CD4-positive, alpha-beta T cell treated with Interleukin-12 subunit alpha and Interleukin-12 subunit beta, for 1 hour (primary cell): ENCODE measurements around the gene KIFC3.
A peak's percentile ranks its signal among the peaks of the same experiment; 100 is the strongest.
"Not testable (repeated sequence)": the region's sequence is repeated elsewhere in the genome, so short reads cannot be mapped to it uniquely, and the experiment has no call there.

Experiments
- DNase-seq: peaks from one replicate; pipeline ENCODE4 v3.0.0-alpha.2; 2020

Gene KIFC3

DNA sequence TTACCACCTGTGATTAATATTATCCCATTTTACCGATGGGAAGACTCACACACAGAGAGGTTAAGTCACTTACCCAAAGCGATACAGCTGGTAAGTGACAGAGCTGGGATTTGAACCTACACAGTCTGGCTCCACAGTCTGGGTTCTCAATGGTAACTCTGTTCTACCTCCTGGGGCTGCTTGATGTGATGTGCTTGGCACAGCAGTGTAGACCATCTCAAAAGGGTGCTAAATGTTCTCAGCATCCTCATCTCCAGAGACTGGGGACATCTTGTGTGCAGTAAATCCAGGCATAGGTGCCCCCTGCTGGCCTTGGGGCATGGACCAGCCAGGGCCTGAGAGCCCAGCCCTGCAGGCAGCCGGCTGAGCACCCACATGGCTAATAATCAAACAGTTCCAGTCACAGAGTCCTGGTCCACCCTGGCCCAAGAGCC is 82.1 kb downstream of the KIFC3 start:
- peak; percentile 52 for DNase-seq

DNA sequence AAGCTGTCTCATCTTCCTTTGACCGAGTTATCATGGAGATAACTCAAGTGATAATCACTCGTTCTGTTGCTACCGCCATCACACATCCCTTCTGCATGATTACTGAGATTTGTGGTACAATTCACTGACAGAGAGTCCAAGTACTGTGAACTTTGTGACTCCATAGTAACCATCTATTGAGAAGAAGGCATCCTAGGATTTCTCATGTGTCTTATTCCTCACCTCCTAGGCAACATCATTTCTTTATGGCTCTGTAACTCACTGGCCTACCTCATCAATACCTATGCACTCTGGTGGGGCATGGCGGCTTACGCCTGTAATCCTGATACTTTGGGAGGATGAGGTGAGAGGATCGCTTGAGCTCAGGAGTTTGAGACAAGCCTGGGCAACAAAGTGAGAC is 88.2 kb downstream of the KIFC3 start:
- DNase-seq = no peak

DNA sequence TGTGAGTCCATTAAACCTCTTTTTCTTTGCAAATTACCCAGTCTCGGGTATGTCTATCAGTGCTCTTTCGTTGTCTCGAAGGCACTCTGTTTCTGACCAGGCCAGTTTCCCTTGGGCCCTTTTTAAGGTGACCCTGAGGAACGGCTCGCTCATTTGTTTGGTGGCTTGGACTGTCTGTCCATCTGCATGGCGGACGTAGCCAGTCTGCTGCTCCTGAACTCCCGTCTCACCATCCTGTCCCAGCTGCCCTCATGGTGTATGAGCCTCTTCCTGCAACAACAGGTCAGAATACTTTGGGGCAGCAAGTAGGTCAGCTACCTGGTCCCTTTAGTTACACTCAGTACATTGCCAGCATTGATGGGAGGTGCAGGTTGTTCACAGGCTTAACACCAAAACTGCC is 88.7 kb downstream of the KIFC3 start:
- no peak for DNase-seq

DNA sequence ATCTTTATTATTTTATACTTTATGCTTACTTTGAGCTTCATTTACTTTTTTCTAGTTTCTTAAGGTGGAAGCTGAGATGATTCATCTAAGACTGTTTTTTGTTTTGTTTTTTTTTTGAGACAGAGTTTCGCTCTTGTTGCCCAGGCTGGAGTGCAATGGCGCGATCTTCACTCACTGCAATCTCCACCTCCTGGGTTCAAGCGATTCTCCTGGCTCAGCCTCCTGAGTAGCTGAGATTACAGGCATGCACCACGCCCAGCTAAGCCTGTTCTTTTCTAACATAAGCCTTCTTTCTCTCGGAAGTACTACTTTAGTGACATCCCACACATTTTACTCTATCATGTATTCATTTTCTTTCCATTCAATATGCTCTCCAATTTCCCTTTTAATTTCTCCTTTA is 89.7 kb downstream of the KIFC3 start:
- DNase-seq = not testable (repeated sequence)

DNA sequence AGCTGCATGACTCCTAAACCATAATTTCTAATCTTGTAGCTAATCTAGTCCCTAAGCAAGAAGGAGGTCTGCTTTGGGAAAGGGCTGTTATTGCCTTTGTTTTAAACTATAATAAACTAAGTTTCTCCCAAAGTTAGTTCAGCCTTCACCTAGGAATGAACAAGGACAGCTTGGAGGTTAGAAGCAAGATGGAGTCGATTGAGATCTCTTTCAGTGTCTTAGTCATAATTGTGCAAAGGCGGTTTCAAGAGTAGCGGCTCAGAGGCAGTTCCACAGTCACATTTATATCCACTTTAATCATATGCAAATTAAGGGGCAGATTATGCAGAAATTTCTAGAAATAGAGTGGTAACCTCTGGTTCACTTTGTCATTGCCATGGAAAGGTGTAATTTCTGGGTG is 90.3 kb downstream of the KIFC3 start:
- DNase-seq = no peak

DNA sequence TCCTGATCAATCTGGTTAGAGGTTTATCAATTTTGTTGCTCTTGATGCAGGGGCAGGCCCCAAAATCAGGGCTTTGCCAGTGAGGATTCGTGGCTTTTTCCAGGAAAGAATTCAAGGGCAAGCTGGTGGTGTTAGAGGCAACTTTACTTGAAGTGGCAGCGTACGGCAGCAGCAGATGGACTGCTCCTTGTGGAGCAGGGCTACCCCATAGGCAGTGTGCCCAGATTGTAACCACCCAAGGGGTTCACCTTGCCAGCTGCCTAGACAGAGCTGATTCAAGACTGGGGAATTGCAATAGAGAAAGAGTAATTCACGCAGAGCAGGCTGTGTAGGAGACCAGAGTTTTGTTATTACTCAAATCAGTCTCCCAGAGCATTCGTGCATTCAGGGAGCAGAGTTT is 90.9 kb downstream of the KIFC3 start:
- no peak for DNase-seq

DNA sequence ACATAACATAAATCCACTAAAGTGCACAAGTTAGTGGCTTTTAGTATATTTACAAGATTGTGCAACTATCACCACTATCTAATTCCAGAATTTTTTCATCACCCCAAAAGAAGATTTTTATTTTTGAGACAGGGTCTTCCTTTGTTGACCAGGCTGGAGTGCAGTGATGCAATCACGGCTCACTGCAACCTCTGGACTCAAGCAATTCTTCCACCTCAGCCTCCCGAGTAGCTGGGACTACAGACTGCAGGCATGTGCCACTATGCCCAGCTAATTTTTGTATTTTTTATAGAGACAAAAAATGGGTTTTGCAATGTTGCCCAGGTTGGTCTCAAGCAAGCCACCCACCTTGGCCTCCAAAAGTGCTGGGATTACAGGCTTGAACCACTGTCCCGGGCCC is 92.6 kb downstream of the KIFC3 start:
- DNase-seq = no peak
